ENCODE measurements around the gene WNT3. TPM values are rescaled to one million over a fixed set of nuclear protein-coding genes. Genes with fewer than 3 reads are reported as not detected.

Gene WNT3
- total and polyA plus RNA-seq, 2 experiments from 2014 or later: 2.7 to 3.4 TPM

DNA sequence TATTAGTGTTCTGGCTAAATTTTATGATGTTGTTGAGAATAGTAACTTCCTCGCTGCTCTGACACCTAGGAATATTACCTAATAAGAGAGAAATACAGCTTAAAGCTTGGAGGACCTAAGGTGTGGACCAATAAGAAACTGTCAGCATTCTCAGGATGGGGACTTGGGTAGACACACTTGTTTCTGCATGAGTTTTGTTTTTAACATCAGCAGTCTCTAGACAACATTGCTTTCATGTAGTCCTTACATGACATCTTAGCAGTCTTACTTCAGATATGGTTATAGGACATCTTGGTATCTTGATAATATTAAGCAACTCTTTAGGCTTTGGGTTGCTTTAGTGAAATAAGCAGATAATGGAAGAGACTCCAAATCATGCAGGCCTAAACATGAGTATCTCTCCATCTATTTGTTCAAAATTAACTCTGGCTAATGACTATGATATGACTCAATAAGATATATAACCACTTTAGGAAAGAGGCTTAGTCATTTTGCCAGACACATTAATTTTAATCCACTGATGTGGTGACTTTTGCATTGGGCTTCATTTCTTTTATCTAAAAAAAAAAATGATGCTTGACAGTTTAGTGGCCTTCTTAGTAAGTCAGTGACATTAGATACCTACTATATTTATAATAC is 84.5 kb downstream of the WNT3 start:
- no peak overlapping the region for H3K4me3 ChIP-seq
- ATAC-seq (no peak), DNase-seq (ENCODE audit: low spot score) (no peak)
- Mint-ChIP-seq H3K4me3 (no peak overlapping the region), H3K36me3 (ENCODE audit: low read depth) (no peaks in the 10 kb centered on the region), H3K4me1 (peaks cover 30% of the 10 kb centered on the region), H3K27me3 (ENCODE audit: insufficient read depth, low read depth, poor library complexity) (peaks cover 5% of the 10 kb centered on the region), H3K9me3 (no peaks in the 10 kb centered on the region), H3K27ac (no peak overlapping the region)
- H3K4me2 ChIP-seq: no peak overlapping the region
- H3K27me3 ChIP-seq (ENCODE audit: insufficient read depth): no peaks in the 10 kb centered on the region
- H2AFZ ChIP-seq: no peak overlapping the region
- TF ChIP-seq JUNB (IDR thresholded peaks at IDR 0.05; ENCODE audit: unreplicated experiment) (no peak), EZH2phosphoT487 (IDR thresholded peaks at IDR 0.05; ENCODE audit: unreplicated experiment) (no peak), CREB1 (CRISPR knock-in tag; IDR thresholded peaks at IDR 0.05; ENCODE audit: low read depth) (no peak), STAT1 (IDR thresholded peaks at IDR 0.05; ENCODE audit: unreplicated experiment) (no peak), ETS1 (IDR thresholded peaks at IDR 0.05) (no peak), EZH2 (IDR thresholded peaks at IDR 0.05; ENCODE audit: low read depth, unreplicated experiment) (no peak)
- TF ChIP-seq, protein P1, sequence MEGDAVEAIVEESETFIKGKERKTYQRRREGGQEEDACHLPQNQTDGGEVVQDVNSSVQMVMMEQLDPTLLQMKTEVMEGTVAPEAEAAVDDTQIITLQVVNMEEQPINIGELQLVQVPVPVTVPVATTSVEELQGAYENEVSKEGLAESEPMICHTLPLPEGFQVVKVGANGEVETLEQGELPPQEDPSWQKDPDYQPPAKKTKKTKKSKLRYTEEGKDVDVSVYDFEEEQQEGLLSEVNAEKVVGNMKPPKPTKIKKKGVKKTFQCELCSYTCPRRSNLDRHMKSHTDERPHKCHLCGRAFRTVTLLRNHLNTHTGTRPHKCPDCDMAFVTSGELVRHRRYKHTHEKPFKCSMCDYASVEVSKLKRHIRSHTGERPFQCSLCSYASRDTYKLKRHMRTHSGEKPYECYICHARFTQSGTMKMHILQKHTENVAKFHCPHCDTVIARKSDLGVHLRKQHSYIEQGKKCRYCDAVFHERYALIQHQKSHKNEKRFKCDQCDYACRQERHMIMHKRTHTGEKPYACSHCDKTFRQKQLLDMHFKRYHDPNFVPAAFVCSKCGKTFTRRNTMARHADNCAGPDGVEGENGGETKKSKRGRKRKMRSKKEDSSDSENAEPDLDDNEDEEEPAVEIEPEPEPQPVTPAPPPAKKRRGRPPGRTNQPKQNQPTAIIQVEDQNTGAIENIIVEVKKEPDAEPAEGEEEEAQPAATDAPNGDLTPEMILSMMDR (conservative IDR thresholded peaks at IDR 0.05; ENCODE audit: low read depth in 2 of 2): no peak
- no peaks in the 10 kb centered on the region for H3K36me3 ChIP-seq (ENCODE audit: insufficient read depth)
- H3K27ac ChIP-seq (ENCODE audit: low read depth): no peak overlapping the region
- H4K20me1 ChIP-seq (replicated peaks; ENCODE audit: insufficient read depth): no peaks in the 10 kb centered on the region
- peaks cover 25% of the 10 kb centered on the region for H3K4me1 ChIP-seq (ENCODE audit: insufficient read depth)
- no peaks in the 10 kb centered on the region for H3K9me2 ChIP-seq (ENCODE audit: insufficient read depth)
- no peaks in the 10 kb centered on the region for H3K79me2 ChIP-seq (replicated peaks; ENCODE audit: insufficient read depth)
- peaks cover 8% of the 10 kb centered on the region; the same call in 1 of the 2 replicates for H3F3A ChIP-seq (replicated peaks; ENCODE audit: low read depth)

DNA sequence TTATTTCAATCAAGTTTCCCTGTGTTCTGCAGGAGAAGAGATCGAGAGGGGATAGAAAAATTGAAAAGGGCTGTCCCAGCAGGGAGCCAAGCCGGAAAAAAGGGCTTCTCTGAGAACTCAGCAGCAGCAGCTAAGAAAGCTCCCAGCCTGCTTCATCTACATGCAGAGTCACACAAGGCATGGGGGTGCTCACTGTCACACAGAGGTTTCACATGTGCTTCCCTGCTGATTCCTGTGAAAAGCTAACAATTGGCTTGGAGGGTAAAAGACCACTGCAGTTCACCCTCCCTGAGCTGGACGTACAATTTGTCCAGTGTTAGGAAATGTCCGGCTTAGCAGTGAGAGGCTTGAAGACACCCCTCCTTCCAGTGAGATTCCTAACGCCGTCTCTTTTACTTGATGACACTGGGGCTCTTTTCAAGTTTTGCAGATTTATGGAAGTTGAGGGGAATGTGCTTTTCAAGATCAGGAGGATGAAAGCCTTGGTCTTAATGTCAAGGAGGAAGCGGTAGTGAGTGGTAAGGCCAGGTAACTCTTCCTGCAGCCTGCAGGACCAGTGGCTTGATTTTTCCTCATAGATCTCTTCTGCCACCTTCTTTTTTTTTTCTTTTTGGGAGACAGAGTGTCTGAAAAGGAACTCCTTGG is 85.6 kb downstream of the WNT3 start:
- H3K4me3 ChIP-seq: peak overlapping the region; percentile 15; the same call in 1 of the 2 replicates
- no peak for TF ChIP-seq REST (IDR thresholded peaks at IDR 0.05; ENCODE audit: unreplicated experiment)
- 0 out of 2 replicates have a peak, but pooled peaks have one; percentile 14 for TF ChIP-seq ETS1 (IDR thresholded peaks at IDR 0.05)
- no peak for TF ChIP-seq POLR2AphosphoS5 (IDR thresholded peaks at IDR 0.05; ENCODE audit: low read depth)
- TF ChIP-seq, protein P1 (conservative IDR thresholded peaks at IDR 0.05; ENCODE audit: low read depth in 2 of 2): no peak
- no peak for TF ChIP-seq NANOG (IDR thresholded peaks at IDR 0.05; ENCODE audit: borderline replicate concordance)
- TF ChIP-seq STAT1 (IDR thresholded peaks at IDR 0.05; ENCODE audit: unreplicated experiment): no peak

More for the DNA sequence above, 85.6 kb downstream of the WNT3 start:
- H3K4me3 Mint-ChIP-seq: peak overlapping the region; percentile 62
- Histone ChIP-seq H3K27ac (ENCODE audit: low read depth) (peak overlapping the region; percentile 46; the same call in 1 of the 2 replicates), H3K36me3 (ENCODE audit: insufficient read depth) (no peaks in the 10 kb centered on the region), H3K4me2 (peak overlapping the region; percentile 59), H2AFZ (no peak overlapping the region), H3K4me1 (ENCODE audit: insufficient read depth) (peaks cover 25% of the 10 kb centered on the region), H4K20me1 (replicated peaks; ENCODE audit: insufficient read depth) (no peaks in the 10 kb centered on the region), H3F3A (replicated peaks; ENCODE audit: low read depth) (peaks cover 8% of the 10 kb centered on the region; the same call in 1 of the 2 replicates), H3K27me3 (ENCODE audit: insufficient read depth) (no peaks in the 10 kb centered on the region), H3K9me2 (ENCODE audit: insufficient read depth) (no peaks in the 10 kb centered on the region), H3K79me2 (replicated peaks; ENCODE audit: insufficient read depth) (no peaks in the 10 kb centered on the region)
- H3K27ac Mint-ChIP-seq: peak overlapping the region; percentile 91
- peaks cover 5% of the 10 kb centered on the region for H3K27me3 Mint-ChIP-seq (ENCODE audit: insufficient read depth, low read depth, poor library complexity)
- ATAC-seq: peak; percentile 99
- no peaks in the 10 kb centered on the region for H3K9me3 Mint-ChIP-seq
- DNase-seq (ENCODE audit: low spot score): peak; percentile 91
- no peaks in the 10 kb centered on the region for H3K36me3 Mint-ChIP-seq (ENCODE audit: low read depth)
- H3K4me1 Mint-ChIP-seq: peaks cover 33% of the 10 kb centered on the region
